Middle frontal gyrus (tissue), 1 donor: ENCODE measurements around the gene ZNF205.
"Not testable (repeated sequence)": the region's sequence is repeated elsewhere in the genome, so short reads cannot be mapped to it uniquely, and the experiment has no call there.

Experiments used
- DNase-seq: peaks from one replicate; pipeline ENCODE4 v3.0.0-alpha.2; 2015; ENCODE audit warnings: low spot score; ENCODE audit errors: extremely low spot score

ZNF205 gene

DNA sequence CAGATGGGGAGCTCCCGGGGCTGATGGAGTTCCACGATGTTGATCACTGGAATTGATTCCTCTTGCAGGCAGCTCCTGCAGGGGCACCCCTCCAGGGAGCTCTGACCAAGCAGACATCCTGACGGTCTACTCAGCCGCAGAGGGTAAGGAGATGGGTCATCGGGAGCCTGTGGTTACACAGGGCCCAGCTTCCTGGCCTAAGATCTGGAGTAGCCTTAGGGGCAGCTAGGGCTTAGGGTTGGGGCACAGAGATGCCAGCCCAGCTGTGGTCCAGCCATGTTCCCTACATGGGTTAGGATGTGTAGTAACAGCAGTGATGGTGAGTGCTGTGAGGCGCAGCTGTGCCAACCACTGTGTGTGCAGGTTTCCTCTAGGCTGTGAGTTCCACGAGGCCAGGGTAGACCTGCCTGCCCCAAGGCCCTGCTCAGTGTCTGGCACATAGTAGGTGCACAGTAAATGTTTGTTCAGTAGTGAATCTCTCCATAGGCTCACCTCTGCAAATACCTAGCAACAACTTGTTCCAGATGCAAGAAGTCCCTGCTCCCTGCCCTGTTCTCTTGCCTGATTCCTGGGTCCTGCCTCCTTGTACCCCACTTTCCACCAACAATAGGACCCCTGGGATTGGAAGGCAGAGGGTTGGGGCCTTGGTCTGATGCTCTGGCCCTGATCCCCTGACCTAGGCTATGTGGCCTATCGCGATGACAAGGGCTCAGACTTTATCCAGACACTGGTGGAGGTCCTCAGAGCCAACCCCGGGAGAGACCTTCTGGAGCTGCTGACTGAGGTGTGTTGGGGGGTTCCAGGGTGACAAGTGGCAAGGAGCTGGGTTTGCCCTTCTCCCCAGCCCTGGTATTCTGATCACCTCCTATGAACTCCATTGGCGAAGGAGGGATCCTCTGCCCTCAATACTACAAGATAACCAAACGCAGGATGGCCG, 36.1 kb downstream of the ZNF205 start:
- DNase-seq, result no peak

DNA sequence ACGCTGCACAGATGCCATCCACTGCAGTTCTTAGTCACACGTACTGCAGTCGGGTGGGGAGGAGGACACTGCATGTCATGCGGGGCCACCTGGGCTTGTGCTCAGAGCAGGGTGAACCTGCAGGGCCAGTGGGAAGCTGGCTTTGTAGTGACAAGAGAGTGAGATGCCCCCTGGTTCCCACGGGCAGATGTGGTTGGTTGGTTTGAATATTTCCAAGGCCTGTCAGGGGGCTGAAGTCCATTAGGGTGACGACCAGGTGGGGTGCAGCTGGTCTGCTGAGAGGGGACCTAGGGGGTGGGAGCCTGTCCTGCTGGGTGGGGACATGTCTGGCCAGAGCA, 36.8 kb downstream of the ZNF205 start:
- DNase-seq, result no peak

DNA sequence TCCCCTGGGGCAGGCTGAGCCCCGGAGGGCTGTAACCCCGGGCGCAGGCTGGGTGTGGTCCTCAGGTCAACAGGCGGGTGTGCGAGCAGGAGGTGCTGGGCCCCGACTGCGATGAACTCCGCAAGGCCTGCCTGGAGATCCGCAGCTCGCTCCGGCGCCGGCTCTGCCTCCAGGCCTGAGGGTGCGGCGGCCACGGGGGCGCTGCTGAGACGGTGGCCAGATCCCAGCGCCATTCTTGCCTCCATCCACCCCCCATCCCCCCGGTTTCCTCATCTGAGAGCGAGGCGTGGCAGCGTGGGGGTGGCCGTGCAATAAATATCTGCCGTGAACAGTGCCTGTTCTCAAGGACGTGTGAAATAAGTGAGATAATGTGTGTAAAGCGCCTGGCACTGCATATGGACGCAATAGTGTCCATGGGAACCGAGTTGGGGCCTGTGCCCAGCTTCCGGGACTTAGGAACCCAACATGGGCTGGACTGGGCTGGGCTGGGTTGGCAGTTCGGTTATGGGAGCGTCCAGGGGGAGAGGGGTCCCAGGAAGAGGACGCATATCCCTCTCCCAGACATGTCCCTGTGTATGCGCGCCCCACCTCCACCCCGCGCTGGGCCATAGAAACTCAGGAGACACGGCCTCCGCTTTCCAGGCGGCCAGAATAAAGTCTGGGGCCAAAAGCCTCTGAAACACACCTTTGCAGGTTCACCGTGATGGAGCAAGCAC, 37.4 kb downstream of the ZNF205 start:
- peak; percentile 10 for DNase-seq

DNA sequence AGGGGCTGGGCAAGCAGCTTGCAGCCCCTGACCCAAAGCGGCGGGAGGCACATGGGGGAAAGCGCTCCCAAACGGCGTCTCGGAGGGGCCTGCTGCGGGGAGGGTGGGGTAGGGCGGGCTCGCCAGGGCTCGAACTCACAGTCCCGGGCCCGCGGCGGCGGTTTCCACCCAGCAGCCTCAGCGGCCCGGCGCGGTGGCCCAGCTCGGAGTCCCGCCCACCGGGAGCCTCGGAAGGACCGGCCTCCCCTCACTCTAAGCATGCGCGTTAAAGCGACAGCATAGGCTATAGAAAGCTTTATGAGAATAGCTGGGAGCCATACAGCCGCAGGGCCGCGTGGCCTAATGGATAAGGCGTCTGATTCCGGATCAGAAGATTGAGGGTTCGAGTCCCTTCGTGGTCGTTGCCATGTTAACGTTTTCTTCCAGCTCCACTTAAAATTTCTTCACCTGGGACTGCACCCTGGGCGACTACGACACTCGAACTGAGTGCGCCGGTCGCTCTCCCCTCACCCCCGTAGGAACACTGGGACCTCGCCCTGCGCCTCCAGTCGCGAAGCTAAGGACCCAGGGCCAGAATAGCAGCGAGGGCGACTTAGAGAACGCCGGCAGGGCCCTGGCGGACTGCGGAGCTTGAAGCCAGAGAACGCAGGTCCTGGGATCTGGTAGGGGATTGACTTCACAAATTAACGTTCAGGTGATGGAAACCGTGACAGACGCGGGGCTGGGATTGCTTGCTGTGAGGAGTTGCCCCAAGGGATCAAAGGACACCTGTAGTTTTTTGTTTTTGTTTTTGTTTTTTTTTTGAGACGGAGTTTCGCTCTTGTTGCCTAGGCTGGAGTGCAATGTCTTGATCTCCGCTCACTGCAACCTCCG, 38.2 kb downstream of the ZNF205 start:
- peak; percentile 94 for DNase-seq

DNA sequence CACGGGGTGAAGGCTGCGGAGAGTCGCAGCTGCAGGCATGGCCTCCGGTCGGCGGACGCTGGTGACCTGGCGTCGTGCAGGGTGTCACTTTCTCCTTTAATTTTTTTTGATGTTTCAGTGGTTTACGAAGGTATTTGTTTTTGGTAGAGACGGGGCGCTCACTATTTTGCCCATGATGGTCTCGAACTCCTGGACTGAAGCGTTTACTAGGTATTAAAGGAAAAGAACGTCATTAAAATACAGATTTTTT, 39.6 kb downstream of the ZNF205 start:
- no peak for DNase-seq

DNA sequence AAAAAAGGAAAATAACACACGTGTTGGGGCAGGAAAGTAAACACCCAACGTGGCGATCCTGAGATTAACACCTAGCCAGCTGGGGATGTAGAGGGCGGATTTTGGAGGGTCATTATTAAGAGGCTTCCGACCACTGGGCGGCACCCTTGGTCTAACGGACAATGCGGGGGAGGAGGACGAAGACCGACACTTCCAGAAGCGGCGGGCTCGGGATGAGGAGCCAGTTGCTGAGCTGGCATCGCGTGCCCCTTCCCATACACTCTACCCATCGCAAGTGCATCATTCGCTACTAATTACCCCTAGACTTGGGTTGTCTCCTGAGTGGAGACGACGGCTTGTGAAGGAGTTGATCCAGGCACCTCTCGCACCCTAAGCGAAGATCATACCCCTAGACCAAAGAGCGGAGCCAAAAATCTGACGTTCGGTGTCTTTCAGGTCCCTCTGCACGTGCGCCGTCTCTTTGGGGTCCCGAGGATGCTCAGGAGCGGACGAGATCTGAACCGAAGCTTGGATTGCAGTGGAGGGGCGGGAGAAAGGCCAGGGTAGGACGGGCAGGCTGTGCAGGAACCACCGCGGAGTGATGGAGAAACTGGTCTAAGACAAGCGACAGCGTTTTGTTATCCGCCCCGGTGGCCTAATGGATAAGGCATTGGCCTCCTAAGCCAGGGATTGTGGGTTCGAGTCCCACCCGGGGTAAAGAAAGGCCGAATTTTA, 40.0 kb downstream of the ZNF205 start:
- peak; percentile 69 for DNase-seq

DNA sequence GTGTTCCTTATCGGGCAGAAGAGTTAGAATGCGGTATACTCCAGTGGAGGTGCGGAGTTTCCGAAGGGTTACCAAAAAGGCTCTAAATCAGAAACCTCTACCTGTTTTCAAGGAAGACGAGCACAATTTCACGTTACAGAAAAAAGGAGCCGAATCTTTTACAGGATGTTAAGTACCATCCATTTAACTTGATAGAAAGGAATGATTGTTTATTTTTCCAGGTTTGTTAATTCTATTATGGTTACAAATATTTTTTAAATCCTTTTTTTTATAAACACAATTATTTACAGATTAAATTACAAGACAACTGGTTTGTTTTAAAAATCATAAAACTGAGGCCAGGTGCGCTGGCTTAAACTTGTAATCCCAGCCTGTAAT, 40.6 kb downstream of the ZNF205 start:
- DNase-seq, result no peak

DNA sequence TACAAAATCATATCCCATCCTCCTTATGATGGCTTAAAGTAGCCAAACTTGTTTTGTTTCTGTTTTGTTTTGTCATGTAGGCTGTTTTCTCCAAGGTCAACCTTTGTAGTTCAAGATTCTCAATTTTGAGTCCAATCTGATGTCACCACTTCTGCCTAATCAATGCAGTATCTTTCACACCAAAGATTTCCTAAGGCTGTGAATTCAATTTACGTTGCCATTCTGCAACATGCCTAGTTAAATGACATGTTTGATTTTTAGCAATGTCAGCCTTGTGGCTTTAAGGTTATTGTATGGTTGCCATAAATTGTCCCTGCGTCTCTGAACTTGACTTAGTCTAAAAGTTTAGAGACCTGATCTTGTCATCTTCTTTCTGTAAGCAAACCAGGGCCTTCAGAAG, 42.8 kb downstream of the ZNF205 start:
- DNase-seq, result no peak

DNA sequence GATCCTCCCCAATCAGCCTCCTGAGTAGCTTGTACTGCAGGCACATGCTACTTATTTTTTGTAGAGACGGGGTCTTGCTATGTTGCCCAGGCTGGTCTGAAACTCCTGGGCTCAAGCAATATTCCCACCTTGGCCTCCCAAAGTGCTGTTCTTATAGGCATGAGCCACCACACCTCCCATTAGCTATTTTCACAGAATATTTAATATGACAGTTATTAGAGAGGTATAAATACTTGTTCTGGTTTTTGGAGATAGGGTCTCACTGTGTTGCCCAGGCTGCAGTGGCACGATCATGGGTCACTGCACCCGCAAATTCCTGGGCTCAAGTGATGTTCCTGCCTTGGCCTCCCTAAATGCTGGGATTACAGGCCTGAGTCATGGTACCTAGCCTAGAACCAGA, 43.6 kb downstream of the ZNF205 start:
- no peak for DNase-seq

DNA sequence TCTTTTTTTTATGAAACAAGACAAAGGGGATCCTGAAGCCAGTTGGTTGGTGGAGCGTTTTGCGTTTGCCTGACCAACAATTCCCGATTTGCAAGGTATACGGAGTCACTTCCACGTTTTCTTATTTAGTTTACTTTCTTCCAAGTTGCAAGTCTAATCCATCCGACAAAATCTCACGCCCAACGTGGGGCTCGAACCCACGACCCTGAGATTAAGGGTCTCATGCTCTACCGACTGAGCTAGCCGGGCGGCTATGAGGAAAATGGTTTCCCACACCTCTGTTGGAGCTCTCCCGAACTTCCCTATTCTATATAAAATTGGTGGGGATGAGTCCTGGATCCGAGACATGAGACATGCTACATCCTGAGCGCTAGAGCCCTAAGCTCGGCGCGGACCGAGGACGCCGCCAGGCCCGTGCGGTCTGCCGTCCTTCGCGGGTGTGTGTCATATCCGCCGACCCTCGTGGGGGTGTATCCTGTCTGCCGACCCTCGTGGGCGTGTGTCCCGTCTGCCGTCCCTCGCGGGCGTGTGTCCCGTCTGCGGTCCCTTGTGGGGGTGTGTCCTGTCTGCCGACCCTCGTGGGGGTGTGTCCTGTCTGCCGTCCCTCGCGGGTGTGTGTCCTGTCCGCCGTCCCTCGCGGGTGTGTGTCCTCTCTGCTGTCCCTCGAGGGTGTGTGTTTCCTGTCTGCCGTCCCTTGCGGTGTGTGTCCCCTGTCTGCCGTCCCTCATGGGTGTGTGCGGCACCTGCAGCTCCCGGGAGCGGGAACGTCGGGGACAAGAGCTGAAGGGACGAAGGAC, 45.0 kb downstream of the ZNF205 start:
- no peak for DNase-seq

DNA sequence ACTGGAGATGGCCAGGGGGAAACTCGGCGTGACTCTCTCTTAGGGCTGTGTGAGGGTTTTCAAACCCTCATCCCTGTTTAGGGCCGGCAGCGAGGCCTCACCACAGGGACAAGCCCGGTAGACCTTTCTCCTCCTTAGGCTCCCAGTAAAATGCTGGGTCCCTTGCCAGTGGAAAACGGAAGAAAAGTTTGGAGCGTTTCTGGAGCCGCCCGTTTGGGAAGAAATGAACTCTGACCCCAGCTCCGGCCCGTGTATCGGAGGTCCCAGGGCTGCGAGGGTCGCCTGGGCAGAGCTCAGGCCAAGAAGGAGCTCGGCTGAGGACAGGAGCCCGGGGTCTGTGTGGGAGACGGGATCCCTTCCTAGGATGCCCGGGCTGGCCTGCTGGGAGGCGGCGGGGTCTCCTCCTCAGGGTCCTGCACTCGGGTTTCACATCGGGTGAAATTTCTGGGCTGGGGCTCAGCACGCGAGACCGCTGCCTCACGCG, 45.7 kb downstream of the ZNF205 start:
- DNase-seq, result no peak

DNA sequence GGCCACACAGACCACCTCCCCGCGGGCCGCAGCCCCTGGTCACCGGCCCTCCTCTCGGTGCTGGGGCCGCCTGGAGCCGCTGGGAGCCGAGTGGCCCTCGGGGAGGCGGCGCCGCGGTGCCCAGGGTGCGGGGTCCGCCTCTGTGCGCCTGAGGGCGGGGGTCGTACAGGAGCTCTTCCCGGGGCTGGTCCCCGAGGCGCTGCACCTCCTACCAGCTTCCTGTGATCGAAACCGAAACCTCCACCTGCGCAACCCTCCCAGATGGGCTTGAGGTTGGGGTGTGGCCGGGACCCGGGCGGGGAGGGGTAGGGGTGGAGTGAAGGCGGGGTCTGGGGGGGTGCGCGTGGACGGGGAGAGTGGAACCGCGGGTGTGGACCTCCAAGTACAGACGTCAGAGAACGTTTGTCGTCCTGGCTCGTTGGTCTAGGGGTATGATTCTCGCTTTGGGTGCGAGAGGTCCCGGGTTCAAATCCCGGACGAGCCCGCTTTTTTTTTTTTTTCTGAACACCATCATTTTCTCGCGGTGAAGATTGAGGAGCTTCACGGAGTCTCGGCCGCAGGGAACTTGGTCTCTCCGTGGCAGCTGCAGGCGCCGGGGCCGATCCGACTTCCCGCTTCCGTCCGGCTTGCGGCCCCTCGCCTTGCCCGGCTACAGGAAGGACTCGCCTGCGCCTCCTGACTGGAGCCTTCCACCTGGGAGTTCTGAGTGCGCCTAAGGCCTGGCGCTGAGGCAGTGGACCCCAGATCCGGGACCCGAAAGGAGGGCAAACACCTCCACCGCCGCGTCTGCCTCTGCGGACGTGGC, 46.3 kb downstream of the ZNF205 start:
- peak; percentile 7 for DNase-seq

DNA sequence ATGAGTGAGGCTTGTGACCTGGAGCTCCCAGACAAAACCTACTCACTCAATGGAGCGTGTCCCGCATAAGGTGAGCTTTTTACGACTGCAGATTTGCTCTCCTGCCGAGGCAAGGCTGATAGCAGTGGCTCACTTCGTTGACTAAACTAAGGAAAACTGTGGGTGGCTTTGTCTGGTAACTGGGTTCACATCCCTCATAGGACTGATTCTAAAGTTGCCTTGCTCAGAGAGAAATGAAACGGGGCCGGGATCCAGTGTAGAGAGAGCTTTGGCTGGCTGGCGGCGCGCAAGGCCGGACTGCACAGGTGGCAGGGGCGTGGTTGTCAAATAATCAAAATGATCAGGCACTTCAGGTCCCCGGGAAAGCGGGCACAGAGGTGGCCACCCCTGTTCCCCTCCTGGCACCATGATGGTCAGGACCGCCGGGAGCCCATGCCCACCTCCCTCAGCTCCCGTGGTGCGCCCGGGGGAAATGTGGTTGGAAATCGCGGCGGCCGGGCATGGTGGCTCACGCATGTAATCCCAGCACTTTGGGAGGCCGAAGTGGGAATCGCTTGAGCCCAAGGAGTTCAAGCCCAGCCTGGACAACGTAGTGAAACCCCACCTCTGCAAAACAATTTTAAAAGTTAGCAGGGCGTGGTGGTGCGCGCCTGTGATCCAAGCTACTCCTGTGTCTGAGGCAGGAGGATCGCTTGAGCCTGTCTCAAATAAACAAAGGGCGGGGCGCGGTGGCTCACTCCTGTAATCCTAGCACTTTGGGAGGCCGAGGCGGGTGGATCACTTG, 49.0 kb downstream of the ZNF205 start:
- DNase-seq, result no peak

DNA sequence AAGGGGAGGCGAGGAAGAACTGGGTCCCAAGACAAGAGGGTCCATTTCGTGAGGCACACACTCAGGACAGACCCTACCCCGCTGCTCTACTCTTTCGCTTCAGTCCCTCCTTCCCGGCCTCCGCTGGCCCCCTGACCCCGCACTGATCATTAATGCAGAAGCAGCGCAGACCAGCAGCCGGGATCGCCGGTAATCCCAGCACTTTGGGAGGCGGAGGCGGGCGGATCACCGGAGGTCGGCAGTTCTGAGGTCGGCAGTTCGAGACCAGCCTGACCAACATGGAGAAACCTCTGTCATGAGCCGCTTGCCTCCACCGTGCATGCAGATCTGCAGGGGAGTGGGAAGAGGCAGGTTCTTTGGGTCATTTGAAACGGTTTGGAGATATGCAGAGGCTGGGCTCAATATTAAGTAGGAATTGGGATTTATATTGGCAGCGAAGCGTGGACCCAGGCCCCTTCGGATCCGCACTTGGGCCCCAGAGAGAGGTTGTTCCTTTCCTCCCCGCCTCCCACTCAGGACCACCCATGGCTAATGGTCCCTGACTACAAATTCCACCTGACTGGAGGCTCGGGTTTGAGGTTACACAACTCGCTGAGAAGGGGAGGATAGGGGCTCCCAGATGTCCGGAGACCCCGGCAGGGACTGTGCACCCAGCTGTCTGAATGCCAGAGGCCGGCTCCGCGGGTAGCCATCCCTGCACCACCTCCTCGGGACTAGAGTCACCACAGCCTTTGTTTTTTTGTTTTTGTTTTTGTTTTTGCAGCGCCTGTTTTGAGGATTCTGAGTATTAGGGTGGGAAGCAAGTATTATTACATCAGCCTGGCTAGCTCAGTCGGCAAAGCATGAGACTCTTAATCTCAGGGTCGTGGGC, 52.0 kb downstream of the ZNF205 start:
- DNase-seq, result no peak

DNA sequence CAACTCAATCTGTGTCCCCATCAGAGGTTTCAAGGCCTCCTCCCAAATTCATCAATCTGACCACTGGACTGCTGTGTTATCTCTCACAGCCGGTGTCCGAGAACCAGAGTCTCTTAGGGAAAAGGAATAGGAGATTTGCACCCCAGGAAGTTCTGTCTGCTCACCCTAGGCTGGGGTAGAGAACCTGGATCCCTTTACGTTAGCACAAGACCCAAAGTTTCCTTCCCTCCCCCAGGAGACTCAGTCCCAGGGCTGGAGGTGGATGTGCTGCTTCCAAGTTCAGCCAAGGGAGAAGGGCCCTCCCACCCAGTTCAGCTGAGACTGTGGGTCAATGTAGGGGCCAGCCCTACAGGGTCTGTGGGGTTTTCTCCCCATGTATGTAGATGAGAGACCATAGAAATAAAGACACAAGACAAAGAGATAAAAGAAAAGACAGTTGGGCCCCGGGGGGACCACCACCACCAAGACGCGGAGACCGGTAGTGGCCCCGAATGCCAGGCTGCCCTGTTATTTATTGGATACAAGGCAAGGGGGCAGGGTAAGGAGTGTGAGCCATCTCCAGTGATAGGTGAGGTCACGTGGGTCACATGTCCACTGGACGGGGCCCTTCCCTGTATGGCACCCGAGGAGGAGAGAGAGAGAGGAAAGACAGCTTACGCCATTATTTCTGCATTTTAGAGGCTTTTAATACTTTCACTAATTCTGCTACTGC, 52.9 kb downstream of the ZNF205 start:
- DNase-seq, result no peak

DNA sequence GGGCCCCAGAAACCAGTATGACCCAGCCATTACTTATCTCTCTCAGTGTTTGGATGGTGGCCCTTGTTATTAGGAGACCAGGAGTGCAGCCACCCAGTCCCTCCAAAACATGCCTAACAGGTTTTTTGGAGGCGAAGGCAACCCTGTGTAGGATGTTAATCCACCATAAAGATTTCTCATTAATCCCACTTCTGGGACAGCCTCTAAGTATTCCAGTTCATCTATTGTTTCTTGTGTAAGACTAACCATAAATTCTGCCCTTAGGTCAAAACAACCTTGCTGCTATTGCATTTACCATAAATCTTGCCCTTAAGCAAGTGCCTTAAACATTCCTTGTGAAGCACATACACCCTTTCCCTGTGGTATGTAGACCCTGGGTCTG, 54.1 kb downstream of the ZNF205 start:
- DNase-seq, result no peak

DNA sequence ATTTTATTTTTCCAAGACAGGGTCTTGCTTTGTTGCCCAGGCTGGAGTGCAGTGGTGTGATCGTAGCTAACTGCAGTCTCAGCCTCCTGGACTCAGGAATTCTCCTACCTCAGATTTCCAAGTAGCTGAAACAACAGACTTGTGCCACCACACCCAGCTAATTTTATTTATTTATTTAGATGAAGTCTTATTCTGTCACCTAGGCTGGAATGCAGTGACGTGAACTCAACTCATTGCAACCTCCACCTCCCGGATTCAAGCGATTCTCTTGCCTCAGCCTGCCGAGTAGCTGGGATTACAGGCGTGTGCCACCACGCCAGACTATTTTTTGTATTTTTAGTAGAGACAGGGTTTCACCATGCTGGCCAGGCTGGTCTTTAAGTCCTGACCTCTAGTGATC, 56.3 kb downstream of the ZNF205 start:
- DNase-seq, result not testable (repeated sequence)
